Right ventricle myocardium inferior (tissue), 1 donor: Measurements from ENCODE around the gene NSF. TPM values are rescaled to one million over a fixed set of nuclear protein-coding genes. Genes with fewer than 3 reads are reported as not detected.
"Not testable (repeated sequence)": the region's sequence is repeated elsewhere in the genome, so short reads cannot be mapped to it uniquely, and the experiment has no call there.

Experiments used
- ATAC-seq: fragments of 200-7000 bp; cut with Tn5 transposase; one replicate; pipeline ENCODE4 v1.9.1; 2020; ENCODE audit warnings: mild to moderate bottlenecking, moderate library complexity
- DNase-seq: peaks from one replicate; pipeline ENCODE4 v3.0.0; 2021; ENCODE audit errors: missing footprints
- intact Hi-C: fragments of 100-400 bp; cut with DNase I; formaldehyde crosslinking; loops from one replicate; pipeline ENCODE4 v1.11.0; 2022
- total RNA-seq: library from RNA; stranded (reverse); fragmentation: NEBNext Ultra II Directional; extraction: Animal tissue kit (Norgen Biotek cat#: 25700); gene quantifications from one replicate; pipeline ENCODE4 v1.2.1, GENCODE V29; 2021
- donor health status: DM: no; HTN: yes; CAD: no; lungs with severe emphysema.

NSF gene
- total RNA-seq, 1 donor from 2014 or later, result 26.8 TPM

- ATAC-seq, intact Hi-C loops, DNase-seq: not testable (repeated sequence)
These were observed 87.3 kb downstream of the NSF start for GRCh38 chr17:46677819-46678218.

GRCh38 chr17:46683653-46684052 is 93.2 kb downstream of the NSF start:
- intact Hi-C loops, ATAC-seq, DNase-seq: not testable (repeated sequence)

- ATAC-seq, result peak; percentile 20
- intact Hi-C loops, DNase-seq: not testable (repeated sequence)
These were observed 94.8 kb downstream of the NSF start for GRCh38 chr17:46685284-46685683.

GRCh38 chr17:46692196-46692595 is 101.7 kb downstream of the NSF start:
- intact Hi-C loops, ATAC-seq: not testable (repeated sequence)

GRCh38 chr17:46693283-46693682 is 102.8 kb downstream of the NSF start:
- DNase-seq, intact Hi-C loops, ATAC-seq: not testable (repeated sequence)

More at GRCh38 chr17:46692196-46692595, 101.7 kb downstream of the NSF start:
- DNase-seq, result not testable (repeated sequence)

GRCh38 chr17:46696522-46696921 is 106.1 kb downstream of the NSF start:
- intact Hi-C loops, ATAC-seq, DNase-seq: not testable (repeated sequence)

GRCh38 chr17:46699014-46699413 is 108.5 kb downstream of the NSF start:
- DNase-seq, ATAC-seq, intact Hi-C loops: not testable (repeated sequence)

GRCh38 chr17:46717999-46718398 is 127.5 kb downstream of the NSF start:
- DNase-seq (no peak), ATAC-seq (no peak)
- intact Hi-C loops, result no loop called here

- no peak for ATAC-seq
- intact Hi-C loops, result no loop called here
- DNase-seq, result no peak
These were observed 129.4 kb downstream of the NSF start for GRCh38 chr17:46719891-46720290.

GRCh38 chr17:46720408-46720807 is 129.9 kb downstream of the NSF start:
- no peak for ATAC-seq
- intact Hi-C loops, result no loop called here
- DNase-seq, result no peak

GRCh38 chr17:46722662-46723285 is 132.3 kb downstream of the NSF start:
- DNase-seq (no peak), ATAC-seq (no peak)
- intact Hi-C loops, result no loop called here

GRCh38 chr17:46726206-46726605 is 135.7 kb downstream of the NSF start:
- no peak for ATAC-seq
- no peak for DNase-seq
- intact Hi-C loops, result no loop called here

- ATAC-seq (no peak), DNase-seq (no peak)
- intact Hi-C loops, result no loop called here
These were observed 137.3 kb downstream of the NSF start for GRCh38 chr17:46727572-46728348.

GRCh38 chr17:46730026-46730425 is 139.6 kb downstream of the NSF start:
- intact Hi-C loops, result no loop called here
- DNase-seq (no peak), ATAC-seq (no peak)

GRCh38 chr17:46730679-46731078 is 140.2 kb downstream of the NSF start:
- intact Hi-C loops, result no loop called here
- DNase-seq, result no peak
- no peak for ATAC-seq

GRCh38 chr17:46732160-46732559 is 141.7 kb downstream of the NSF start:
- intact Hi-C loops, result no loop called here
- no peak for ATAC-seq
- DNase-seq, result no peak

- intact Hi-C loops, result no loop called here
- DNase-seq (no peak), ATAC-seq (no peak)
These were observed 142.4 kb downstream of the NSF start for GRCh38 chr17:46732754-46733398.

- no peak for ATAC-seq
- DNase-seq, result no peak
- intact Hi-C loops, result no loop called here
These were observed 143.5 kb downstream of the NSF start for GRCh38 chr17:46733837-46734475.

- no peak for ATAC-seq
- no peak for DNase-seq
- intact Hi-C loops, result no loop called here
These were observed 145.6 kb downstream of the NSF start for GRCh38 chr17:46736100-46736499.
